Aorta (tissue), 5 donors: Measurements from ENCODE around the gene SLCO4A1. TPM values are rescaled to one million over a fixed set of nuclear protein-coding genes. Genes with fewer than 3 reads are reported as not detected.

Source experiments
- ATAC-seq: fragments of 200-7000 bp; cut with Tn5 transposase; one replicate; pipeline ENCODE4 v1.9.1; 2022; ENCODE audit warnings: moderate library complexity; ENCODE audit not compliant: low FRiP score
- DNase-seq, 2 donors: peaks; one replicate each; pipeline ENCODE4 v3.0.0-alpha.2; 2020
- H3K27ac ChIP-seq, 2 donors: one replicate each; pipeline ENCODE4 v1.5.1; 2013; ENCODE audit warnings: low read length in 2 of 2, mild to moderate bottlenecking in 2 of 2, moderate library complexity in 2 of 2, control low read depth in 1 of 2, inconsistent platforms in 1 of 2, low read depth in 1 of 2
- H3K27me3 ChIP-seq, 2 donors: one replicate each; pipeline ENCODE4 v1.6.1; 2013; ENCODE audit warnings: control low read depth in 1 of 2, low read length in 1 of 2, mild to moderate bottlenecking in 1 of 2, moderate library complexity in 1 of 2; ENCODE audit not compliant: insufficient read depth in 2 of 2, control insufficient read depth in 1 of 2
- H3K36me3 ChIP-seq, 2 donors: one replicate each; pipeline ENCODE4 v1.6.1; 2013; ENCODE audit warnings: control low read depth in 1 of 2, low read length in 1 of 2, mild to moderate bottlenecking in 1 of 2; ENCODE audit not compliant: insufficient read depth in 2 of 2, control insufficient read depth in 1 of 2
- H3K4me1 ChIP-seq, 2 donors: one replicate each; pipeline ENCODE4 v1.6.1; 2013; ENCODE audit warnings: low read length in 2 of 2, control low read depth in 1 of 2, mild to moderate bottlenecking in 1 of 2, moderate library complexity in 1 of 2; ENCODE audit not compliant: insufficient read depth in 2 of 2, control insufficient read depth in 1 of 2
- H3K4me3 ChIP-seq, 2 donors: one replicate each; pipeline ENCODE4 v1.5.1; 2013; ENCODE audit warnings: low read length in 2 of 2, control low read depth in 1 of 2, mild to moderate bottlenecking in 1 of 2
- H3K9me3 ChIP-seq: one replicate; pipeline ENCODE4 v1.6.1; 2013; ENCODE audit warnings: mild to moderate bottlenecking, low read length; ENCODE audit not compliant: control insufficient read depth
- WGBS, 2 donors: extraction: QIAGEN DNeasy Blood & Tissue Kit; methylation state at CpG; one replicate each; pipeline ENCODE4 v1.1.7; 2013; 5-methylcytosine and 5-hydroxymethylcytosine counted together
- intact Hi-C, 2 donors: fragments of 100-400 bp; cut with DNase I; formaldehyde crosslinking; loops; one replicate each; pipeline versions ENCODE4 v1.14.2 to v1.15.0; 2022
- polyA plus RNA-seq, 2 donors: library from polyadenylated mRNA; stranded (reverse); fragments of 200-250 nt; gene quantifications; one replicate each; pipeline ENCODE4 v1.2.3, GENCODE V29; 2013
- total RNA-seq, 2 donors: library from RNA; stranded (reverse); fragmentation: NEBNext Ultra II Directional; extraction: Animal tissue kit (Norgen Biotek cat#: 25700); gene quantifications; one replicate each; pipeline ENCODE4 v1.2.1, GENCODE V29; 2021
- donor health status: healthy with polysubstance abuse.
- donor health status: Bipolar disorder and iron deficiency.
- donor health status: DM: no; HTN: no; CAD: no.
- donor health status: DM: no; HTN: no; CAD: no.
- donor health status: DM: yes; HTN: yes; CAD: no.

The SLCO4A1 gene
- total and polyA plus RNA-seq, 4 donors: 1.0 to 14.6 (median 9.0) TPM

DNA sequence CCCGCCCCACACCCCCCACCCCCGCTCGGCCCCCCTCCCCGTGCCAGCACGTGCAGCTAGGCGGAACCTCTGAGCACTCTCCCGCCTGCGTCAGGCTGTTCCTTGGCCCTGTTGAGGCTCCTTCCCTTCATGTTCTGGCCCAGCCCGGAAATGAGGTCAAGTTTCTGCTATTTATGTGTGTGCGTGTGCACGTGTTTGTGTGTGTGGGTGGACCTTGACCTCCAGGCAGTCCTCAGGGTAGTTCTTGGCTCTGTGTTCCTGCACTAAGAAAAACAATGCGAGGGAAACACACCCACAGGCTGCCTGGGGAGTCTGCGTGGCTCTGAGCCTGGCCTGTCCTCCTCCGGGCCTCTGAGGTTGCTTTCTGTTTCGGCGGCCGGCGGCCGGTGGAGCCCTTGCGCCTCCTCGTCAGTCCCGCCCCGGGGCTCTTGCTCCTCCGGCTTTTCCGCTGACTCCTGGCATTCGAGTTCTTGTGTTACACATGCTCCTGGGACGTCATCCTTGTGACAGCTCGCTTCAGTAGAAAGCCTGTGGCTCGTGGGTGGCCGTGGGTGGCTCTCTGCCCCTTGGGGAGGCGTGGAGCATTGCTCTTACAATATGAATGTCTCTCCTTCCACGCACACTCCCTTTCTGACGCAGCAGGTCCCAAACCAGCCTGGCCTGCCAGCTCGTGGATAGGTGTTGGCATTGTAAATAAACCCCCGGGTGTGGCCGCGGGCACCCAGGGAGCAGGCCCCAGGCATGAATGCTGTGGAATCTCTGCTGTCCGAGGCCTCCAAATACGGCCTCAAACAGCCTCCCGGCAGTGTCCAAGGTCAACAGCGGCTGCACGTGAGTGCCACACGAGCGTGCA lies 10.0 kb downstream of the SLCO4A1 start:
- Histone ChIP-seq H3K4me1 (no peaks in the 10 kb centered on the region), H3K27me3 (no peaks in the 10 kb centered on the region), H3K36me3 (no peaks in the 10 kb centered on the region), H3K9me3 (no peaks in the 10 kb centered on the region), H3K4me3 (no peak overlapping the region), H3K27ac (peak overlapping the region in 1 of 2 donors; percentile 78)
- intact Hi-C loops: no loop called here
- WGBS, 2 donors: 14 to 22% methylated on average over 39 to 44 of the region's 44 CpGs
- ATAC-seq (peak; percentile 93), DNase-seq (peak; percentile 95 to 96)

DNA sequence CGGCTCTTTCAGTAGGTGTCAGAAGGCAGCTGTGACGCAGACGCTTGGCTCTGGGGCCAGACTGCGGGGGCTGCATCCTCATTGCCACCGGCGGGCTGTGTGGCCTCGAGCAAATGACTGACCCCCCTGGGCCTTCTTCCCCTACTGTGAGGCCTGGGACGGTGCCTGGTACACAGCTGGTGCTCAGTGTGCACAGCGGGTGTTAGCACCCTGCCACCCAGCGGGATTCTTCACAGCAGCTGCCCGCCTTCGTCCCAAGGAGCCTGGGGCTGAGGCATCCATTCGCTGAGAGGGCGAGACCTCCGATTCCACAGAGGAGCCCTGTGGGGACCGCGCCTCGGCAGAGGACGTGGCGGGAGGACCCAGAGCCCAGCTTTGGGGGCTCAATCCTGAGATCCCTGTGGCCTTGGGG lies 10.6 kb downstream of the SLCO4A1 start:
- peak; percentile 1 for ATAC-seq
- Histone ChIP-seq H3K4me3 (no peak overlapping the region), H3K27ac (peak overlapping the region in 1 of 2 donors; percentile 78), H3K4me1 (no peaks in the 10 kb centered on the region), H3K9me3 (no peaks in the 10 kb centered on the region), H3K36me3 (no peaks in the 10 kb centered on the region), H3K27me3 (no peaks in the 10 kb centered on the region)
- intact Hi-C loops: no loop called here
- no peak for DNase-seq
- WGBS, 2 donors: 90 to 94% methylated on average over 20 of the region's 20 CpGs

DNA sequence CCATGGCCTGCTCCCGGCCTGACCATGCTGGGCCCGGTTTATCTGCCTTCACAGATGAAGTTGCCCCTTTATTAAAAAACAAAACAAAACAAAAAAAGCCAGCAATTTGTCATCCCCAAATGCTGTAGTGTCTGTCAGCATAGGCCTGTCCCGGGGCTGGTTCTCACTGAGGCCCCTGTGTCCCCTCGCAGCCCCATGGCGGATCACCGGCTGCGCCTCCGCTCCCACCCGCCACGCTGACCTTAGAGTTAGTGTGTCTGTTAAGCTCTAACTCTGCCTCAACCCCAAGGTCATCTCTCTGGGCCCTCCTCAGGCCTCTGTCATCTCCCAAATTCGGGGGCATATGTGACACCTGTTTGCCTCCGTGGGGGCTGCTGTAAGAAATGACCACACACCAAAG lies 11.1 kb downstream of the SLCO4A1 start:
- Histone ChIP-seq H3K4me3 (no peak overlapping the region), H3K4me1 (no peaks in the 10 kb centered on the region), H3K9me3 (no peaks in the 10 kb centered on the region), H3K27me3 (no peaks in the 10 kb centered on the region), H3K36me3 (no peaks in the 10 kb centered on the region), H3K27ac (no peak overlapping the region)
- intact Hi-C loops: no loop called here
- no peak for ATAC-seq
- WGBS, 2 donors: 90% methylated on average over 12 of the region's 12 CpGs
- no peak for DNase-seq

DNA sequence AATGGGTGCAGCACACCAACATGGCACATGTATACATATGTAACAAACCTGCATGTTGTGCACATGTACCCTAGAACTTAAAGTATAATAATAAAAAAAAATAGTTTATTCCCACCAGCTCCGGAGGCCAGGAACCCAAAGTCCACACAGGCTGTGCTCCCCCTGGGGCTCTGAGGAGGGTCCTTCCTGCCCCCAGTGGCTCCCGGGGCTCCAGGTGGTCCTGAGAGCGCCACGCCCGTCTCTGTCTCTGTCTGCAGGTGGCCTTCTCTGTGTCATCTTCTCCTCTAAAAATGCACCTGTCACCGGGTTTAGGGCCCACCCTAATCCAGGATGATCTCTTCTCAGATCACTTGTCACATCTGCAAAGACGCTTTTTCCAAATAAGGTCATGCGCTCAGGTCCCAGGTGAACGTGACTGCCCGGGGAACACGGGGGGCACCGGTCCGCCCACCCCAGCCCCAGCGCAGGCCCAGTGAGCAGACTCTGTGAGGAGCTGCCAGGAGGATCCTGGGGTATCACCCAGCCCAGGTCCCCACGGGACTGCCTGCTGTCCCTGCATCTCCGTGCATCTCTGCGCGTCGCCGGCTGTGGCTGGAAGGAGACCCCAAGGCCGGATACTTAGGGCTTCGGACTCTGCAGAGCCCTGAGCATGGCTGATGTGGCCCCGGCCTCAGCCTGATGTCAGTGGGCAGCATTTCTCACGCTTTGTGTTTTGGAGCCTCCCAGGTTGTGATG lies 11.8 kb downstream of the SLCO4A1 start:
- H3K36me3 ChIP-seq: no peaks in the 10 kb centered on the region
- ATAC-seq (no peak), DNase-seq (no peak)
- intact Hi-C loops: no loop called here
- no peaks in the 10 kb centered on the region for H3K4me1 ChIP-seq
- H3K9me3 ChIP-seq: no peaks in the 10 kb centered on the region
- no peak overlapping the region for H3K4me3 ChIP-seq
- H3K27ac ChIP-seq: no peak overlapping the region
- WGBS, 2 donors: 95 to 96% methylated on average over 24 of the region's 24 CpGs
- no peaks in the 10 kb centered on the region for H3K27me3 ChIP-seq

DNA sequence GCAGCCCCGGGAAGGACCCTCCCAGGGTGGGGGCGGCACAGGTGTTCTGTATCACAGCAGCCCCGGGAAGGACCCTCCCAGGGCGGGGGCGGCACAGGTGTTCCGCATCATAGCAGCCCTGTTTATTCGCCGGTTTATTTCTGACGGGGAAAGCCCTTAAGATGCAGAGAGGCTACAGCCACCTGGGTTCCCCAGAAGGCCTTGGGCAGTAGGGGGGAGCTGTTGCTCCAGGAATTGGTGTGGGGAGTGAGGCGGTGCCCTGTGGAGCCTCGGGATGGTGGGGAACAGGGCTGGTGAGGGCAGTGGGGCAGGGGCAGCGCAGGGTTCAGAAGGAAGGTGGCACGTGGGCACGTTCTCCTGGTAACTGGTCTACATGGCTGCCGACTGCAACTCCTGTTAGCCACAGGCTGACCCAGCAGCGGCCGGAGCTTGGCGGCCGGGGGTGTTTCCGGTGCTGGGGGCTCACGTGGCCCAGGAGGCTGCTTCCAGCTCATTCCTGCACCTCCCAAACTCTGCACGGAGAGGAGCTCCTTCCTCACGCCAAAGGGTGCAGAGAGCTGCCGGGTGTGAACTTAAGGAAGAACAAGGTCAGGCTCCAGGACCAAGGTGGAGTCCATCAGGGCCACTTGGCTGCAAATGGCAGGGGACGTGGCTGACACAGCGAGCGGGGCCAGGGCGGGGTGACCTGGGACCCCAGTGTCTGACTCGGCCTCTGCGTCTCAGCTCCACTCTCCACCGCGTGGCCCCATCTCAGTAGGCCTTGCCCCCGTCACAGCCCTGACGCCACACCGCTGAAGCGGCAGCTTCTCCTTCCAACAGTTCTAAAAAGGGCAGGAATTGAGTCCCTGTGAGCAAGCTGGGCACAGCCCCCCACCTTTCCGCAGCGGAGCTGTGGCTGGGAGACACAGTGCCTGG lies 13.2 kb downstream of the SLCO4A1 start:
- H3K27me3 ChIP-seq: no peaks in the 10 kb centered on the region
- no peak overlapping the region for H3K4me3 ChIP-seq
- no peak for ATAC-seq
- H3K27ac ChIP-seq: no peak overlapping the region
- no peaks in the 10 kb centered on the region for H3K9me3 ChIP-seq
- intact Hi-C loops: no loop called here
- no peaks in the 10 kb centered on the region for H3K4me1 ChIP-seq
- 90 to 91% methylated on average over 37 to 38 of the region's 38 CpGs for WGBS, 2 donors
- H3K36me3 ChIP-seq: no peaks in the 10 kb centered on the region
- DNase-seq: no peak

DNA sequence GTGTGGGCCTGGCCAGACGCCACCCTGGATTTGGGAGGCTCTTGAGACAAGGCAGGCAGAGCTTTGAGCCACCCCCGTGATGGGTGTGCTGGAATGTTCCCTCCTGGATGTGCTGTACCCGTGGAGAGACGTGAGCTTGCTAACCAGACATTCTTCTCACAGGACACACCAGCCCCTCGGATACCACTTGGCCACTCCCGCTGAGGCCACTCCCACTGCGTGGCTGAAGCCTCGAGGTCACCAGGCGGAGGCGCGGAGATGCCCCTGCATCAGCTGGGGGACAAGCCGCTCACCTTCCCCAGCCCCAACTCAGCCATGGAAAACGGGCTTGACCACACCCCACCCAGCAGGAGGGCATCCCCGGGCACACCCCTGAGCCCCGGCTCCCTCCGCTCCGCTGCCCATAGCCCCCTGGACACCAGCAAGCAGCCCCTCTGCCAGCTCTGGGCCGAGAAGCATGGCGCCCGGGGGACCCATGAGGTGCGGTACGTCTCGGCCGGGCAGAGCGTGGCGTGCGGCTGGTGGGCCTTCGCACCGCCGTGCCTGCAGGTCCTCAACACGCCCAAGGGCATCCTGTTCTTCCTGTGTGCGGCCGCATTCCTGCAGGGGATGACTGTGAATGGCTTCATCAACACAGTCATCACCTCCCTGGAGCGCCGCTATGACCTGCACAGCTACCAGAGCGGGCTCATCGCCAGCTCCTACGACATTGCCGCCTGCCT lies 14.1 kb downstream of the SLCO4A1 start:
- intact Hi-C loops: no loop called here
- no peak overlapping the region for H3K27ac ChIP-seq
- no peak for ATAC-seq

GRCh38 chr20:62656919-62657588 lies 14.8 kb downstream of the SLCO4A1 start:
- Histone ChIP-seq H3K4me3 (no peak overlapping the region), H3K9me3 (no peaks in the 10 kb centered on the region), H3K4me1 (no peaks in the 10 kb centered on the region), H3K27me3 (no peaks in the 10 kb centered on the region), H3K36me3 (no peaks in the 10 kb centered on the region), H3K27ac (no peak overlapping the region)
- ATAC-seq (no peak), DNase-seq (no peak)
- 96 to 97% methylated on average over 37 of the region's 37 CpGs for WGBS, 2 donors
- intact Hi-C loops: no loop called here

More for the DNA sequence above, 14.1 kb downstream of the SLCO4A1 start:
- no peaks in the 10 kb centered on the region for H3K27me3 ChIP-seq
- 88 to 90% methylated on average over 39 of the region's 39 CpGs for WGBS, 2 donors
- no peaks in the 10 kb centered on the region for H3K36me3 ChIP-seq
- no peak for DNase-seq
- H3K4me1 ChIP-seq: no peaks in the 10 kb centered on the region
- H3K4me3 ChIP-seq: no peak overlapping the region
- no peaks in the 10 kb centered on the region for H3K9me3 ChIP-seq
